ENCODE data around the gene ABHD3.
A peak's percentile ranks its signal among the peaks of the same experiment; 100 is the strongest.

Gene ABHD3

GRCh38 chr18:21669736-21670285 lies 34.8 kb downstream of the ABHD3 start:
- no peaks in the 10 kb centered on the region for H3K9me3 ChIP-seq
- no peaks in the 10 kb centered on the region for H3K27me3 ChIP-seq
- no peak overlapping the region for H3K4me3 ChIP-seq (ENCODE audit: low read depth in 1 of 2, low read length in 1 of 2)
- H3K36me3 ChIP-seq: peaks cover 38% of the 10 kb centered on the region
- no peak for TF ChIP-seq CTCF (IDR thresholded peaks at IDR 0.05)
- no peaks in the 10 kb centered on the region for H3K4me1 ChIP-seq (ENCODE audit: control insufficient read depth in 1 of 2, insufficient read depth in 1 of 2, low read depth in 1 of 2, low read length in 1 of 2)
- H3K27ac ChIP-seq: no peak overlapping the region

- H3K4me1 ChIP-seq (ENCODE audit: control insufficient read depth in 1 of 2, insufficient read depth in 1 of 2, low read depth in 1 of 2, low read length in 1 of 2): no peaks in the 10 kb centered on the region
- no peaks in the 10 kb centered on the region for H3K9me3 ChIP-seq
- TF ChIP-seq CTCF (IDR thresholded peaks at IDR 0.05): no peak
- H3K27me3 ChIP-seq: no peaks in the 10 kb centered on the region
- no peak overlapping the region for H3K4me3 ChIP-seq (ENCODE audit: low read depth in 1 of 2, low read length in 1 of 2)
- peaks cover 45% of the 10 kb centered on the region for H3K36me3 ChIP-seq
- peak overlapping the region; percentile 14 for H3K27ac ChIP-seq
Measured at GRCh38 chr18:21664069-21664468, 40.5 kb downstream of the ABHD3 start.

- no peak overlapping the region for H3K4me3 ChIP-seq (ENCODE audit: low read depth in 1 of 2, low read length in 1 of 2)
- H3K9me3 ChIP-seq: no peaks in the 10 kb centered on the region
- peaks cover 49% of the 10 kb centered on the region for H3K36me3 ChIP-seq
- TF ChIP-seq CTCF (IDR thresholded peaks at IDR 0.05): no peak
- H3K27me3 ChIP-seq: no peaks in the 10 kb centered on the region
- peak overlapping the region; percentile 14 for H3K27ac ChIP-seq
- H3K4me1 ChIP-seq (ENCODE audit: control insufficient read depth in 1 of 2, insufficient read depth in 1 of 2, low read depth in 1 of 2, low read length in 1 of 2): no peaks in the 10 kb centered on the region
Measured at GRCh38 chr18:21663578-21663977, 41.0 kb downstream of the ABHD3 start.

GRCh38 chr18:21662581-21662980 lies 42.0 kb downstream of the ABHD3 start:
- Histone ChIP-seq H3K27ac (no peak overlapping the region), H3K4me3 (ENCODE audit: low read depth in 1 of 2, low read length in 1 of 2) (no peak overlapping the region), H3K36me3 (peaks cover 59% of the 10 kb centered on the region), H3K9me3 (no peaks in the 10 kb centered on the region), H3K27me3 (no peaks in the 10 kb centered on the region), H3K4me1 (ENCODE audit: control insufficient read depth in 1 of 2, insufficient read depth in 1 of 2, low read depth in 1 of 2, low read length in 1 of 2) (no peaks in the 10 kb centered on the region)
- TF ChIP-seq CTCF (IDR thresholded peaks at IDR 0.05): no peak

GRCh38 chr18:21660078-21660477 lies 44.5 kb downstream of the ABHD3 start:
- Histone ChIP-seq H3K27me3 (no peaks in the 10 kb centered on the region), H3K27ac (no peak overlapping the region), H3K4me1 (ENCODE audit: control insufficient read depth in 1 of 2, insufficient read depth in 1 of 2, low read depth in 1 of 2, low read length in 1 of 2) (no peaks in the 10 kb centered on the region), H3K9me3 (no peaks in the 10 kb centered on the region), H3K36me3 (peaks cover 79% of the 10 kb centered on the region), H3K4me3 (ENCODE audit: low read depth in 1 of 2, low read length in 1 of 2) (no peak overlapping the region)
- TF ChIP-seq CTCF (IDR thresholded peaks at IDR 0.05): no peak

GRCh38 chr18:21656402-21656801 lies 48.2 kb downstream of the ABHD3 start:
- no peaks in the 10 kb centered on the region for H3K9me3 ChIP-seq
- H3K36me3 ChIP-seq: peaks cover 76% of the 10 kb centered on the region
- TF ChIP-seq CTCF (IDR thresholded peaks at IDR 0.05): no peak

More at GRCh38 chr18:21656402-21656801, 48.2 kb downstream of the ABHD3 start:
- Histone ChIP-seq H3K27me3 (no peaks in the 10 kb centered on the region), H3K4me3 (ENCODE audit: low read depth in 1 of 2, low read length in 1 of 2) (no peak overlapping the region), H3K27ac (no peak overlapping the region), H3K4me1 (ENCODE audit: control insufficient read depth in 1 of 2, insufficient read depth in 1 of 2, low read depth in 1 of 2, low read length in 1 of 2) (no peaks in the 10 kb centered on the region)

Measured in neutrophil (primary cell).